SU-DHL-6 (cell line): Measurements from ENCODE around the gene FBXO46.

ENCODE experiments used
- H2AFZ ChIP-seq: fragments of 200-600 bp; sonication (generic); 2 replicates; pipeline ENCODE4 v1.6.1; 2014; ENCODE audit warnings: low read depth, mild to moderate bottlenecking, moderate library complexity, mixed read lengths, antibody characterized with exemption, low read length; ENCODE audit not compliant: severe bottlenecking
- H3F3A ChIP-seq: fragments of 200-600 bp; shearing (Covaris generic); 2 replicates; pipeline ENCODE4 v1.6.0; 2016; ENCODE audit warnings: antibody characterized with exemption, mild to moderate bottlenecking; ENCODE audit not compliant: insufficient read depth
- H3K27ac ChIP-seq: fragments of 200-600 bp; sonication (generic); 2 replicates; pipeline ENCODE4 v1.5.1; 2016; ENCODE audit warnings: low read depth, mild to moderate bottlenecking, low read length, moderate library complexity, mixed read lengths
- H3K27me3 ChIP-seq: fragments of 200-600 bp; sonication (generic), shearing (Covaris generic); 2 replicates; pipeline ENCODE4 v1.6.0; 2014; ENCODE audit warnings: mild to moderate bottlenecking, low read length
- H3K36me3 ChIP-seq: fragments of 200-600 bp; sonication (generic); 2 replicates; pipeline ENCODE4 v1.6.1; 2014; ENCODE audit warnings: mild to moderate bottlenecking, low read length, mixed read lengths
- H3K4me2 ChIP-seq: fragments of 300-600, 200-600 bp; shearing (Covaris generic), sonication (generic); 2 replicates; pipeline ENCODE4 v1.6.0; 2014; ENCODE audit warnings: low read length, low read depth, mild to moderate bottlenecking; ENCODE audit not compliant: poor library complexity, severe bottlenecking
- H3K4me3 ChIP-seq: fragments of 200-600 bp; sonication (generic); 2 replicates; pipeline ENCODE4 v1.5.1; 2014; ENCODE audit warnings: antibody characterized with exemption, low read length, mild to moderate bottlenecking, mixed read lengths; ENCODE audit not compliant: insufficient read depth, poor library complexity, severe bottlenecking
- H3K79me2 ChIP-seq: fragments of 200-600 bp; sonication (generic); 2 replicates; pipeline ENCODE4 v1.6.1; 2014; ENCODE audit warnings: mild to moderate bottlenecking, low read length, moderate library complexity; ENCODE audit not compliant: insufficient read depth
- H3K9ac ChIP-seq: fragments of 200-600 bp; sonication (generic); 2 replicates; pipeline ENCODE4 v1.7.0; 2014; ENCODE audit warnings: mild to moderate bottlenecking, low read length
- H3K9me2 ChIP-seq: fragments of 200-600 bp; sonication (generic); replicated peaks from 2 replicates; pipeline ENCODE4 v1.6.1; 2014; ENCODE audit warnings: low read length; ENCODE audit not compliant: insufficient read depth
- H3K9me3 ChIP-seq: fragments of 200-600 bp; sonication (generic); 2 replicates; pipeline ENCODE4 v1.6.1; 2014; ENCODE audit warnings: low read length, mixed read lengths; ENCODE audit not compliant: insufficient read depth
- H4K20me1 ChIP-seq: fragments of 200-600 bp; sonication (generic); 2 replicates; pipeline ENCODE4 v1.6.1; 2014; ENCODE audit warnings: low read depth, mild to moderate bottlenecking, antibody characterized with exemption, low read length, moderate library complexity, mixed read lengths
- CTCF ChIP-seq: fragments of 200-600 bp; sonication (generic); IDR thresholded peaks from one replicate; pipeline ENCODE4 v1.5.1; 2017; ENCODE audit warnings: antibody characterized with exemption, mild to moderate bottlenecking, low read length, moderate library complexity; ENCODE audit not compliant: insufficient read depth, poor library complexity, severe bottlenecking
- EZH2phosphoT487 ChIP-seq: fragments of 200-600 bp; sonication (generic), shearing (Covaris generic); conservative IDR thresholded peaks from 2 replicates; pipeline ENCODE4 v1.6.1; 2018; ENCODE audit warnings: mild to moderate bottlenecking, antibody characterized with exemption, low read length, moderate library complexity, mixed read lengths

The FBXO46 gene

GRCh38 chr19:45677351-45678230 lies 53.1 kb downstream of the FBXO46 start:
- Histone ChIP-seq H3F3A (peaks cover 3% of the 10 kb centered on the region; the same call in 1 of the 2 replicates), H3K4me3 (no peak overlapping the region), H4K20me1 (no peaks in the 10 kb centered on the region), H2AFZ (no peak overlapping the region), H3K4me2 (peak overlapping the region; percentile 50), H3K27ac (no peak overlapping the region), H3K36me3 (no peaks in the 10 kb centered on the region), H3K9me2 (no peaks in the 10 kb centered on the region), H3K9ac (0 out of 2 replicates have a peak overlapping the region, but pooled peaks have one; percentile 15), H3K27me3 (no peaks in the 10 kb centered on the region), H3K9me3 (no peaks in the 10 kb centered on the region), H3K79me2 (no peaks in the 10 kb centered on the region)
- TF ChIP-seq EZH2phosphoT487, result no peak
- TF ChIP-seq CTCF, result no peak

- no peak overlapping the region for H3K4me3 ChIP-seq
- TF ChIP-seq CTCF (no peak), EZH2phosphoT487 (no peak)
Observed at GRCh38 chr19:45676851-45677263, 53.8 kb downstream of the FBXO46 start.

GRCh38 chr19:45674946-45675345 lies 55.8 kb downstream of the FBXO46 start:
- H3K9me2 ChIP-seq, result no peaks in the 10 kb centered on the region
- H3K4me2 ChIP-seq, result no peak overlapping the region
- no peak overlapping the region for H3K27ac ChIP-seq
- H3K27me3 ChIP-seq, result no peaks in the 10 kb centered on the region
- H3K4me3 ChIP-seq, result no peak overlapping the region
- H3K79me2 ChIP-seq, result no peaks in the 10 kb centered on the region
- no peak overlapping the region for H2AFZ ChIP-seq
- H3K9ac ChIP-seq, result no peak overlapping the region
- no peaks in the 10 kb centered on the region for H3K9me3 ChIP-seq
- no peaks in the 10 kb centered on the region for H3K36me3 ChIP-seq
- TF ChIP-seq CTCF, result no peak
- no peak for TF ChIP-seq EZH2phosphoT487
- H4K20me1 ChIP-seq, result no peaks in the 10 kb centered on the region
- H3F3A ChIP-seq, result peaks cover 3% of the 10 kb centered on the region; the same call in 1 of the 2 replicates

More at GRCh38 chr19:45676851-45677263, 53.8 kb downstream of the FBXO46 start:
- Histone ChIP-seq H3K9me2 (no peaks in the 10 kb centered on the region), H3K27me3 (no peaks in the 10 kb centered on the region), H3K36me3 (no peaks in the 10 kb centered on the region), H3K9ac (peak overlapping the region; percentile 33; the same call in 1 of the 2 replicates), H3K27ac (no peak overlapping the region), H3K9me3 (no peaks in the 10 kb centered on the region), H3K79me2 (no peaks in the 10 kb centered on the region), H3F3A (peaks cover 3% of the 10 kb centered on the region; the same call in 1 of the 2 replicates), H2AFZ (peak overlapping the region; percentile 51), H4K20me1 (no peaks in the 10 kb centered on the region), H3K4me2 (peak overlapping the region; percentile 50)
